ENCODE measurements around the gene SCD5. TPM values are rescaled to one million over a fixed set of nuclear protein-coding genes. Genes with fewer than 3 reads are reported as not detected.

Gene SCD5
- total RNA-seq, 1 donor from 2014 or later: 61.7 TPM

DNA sequence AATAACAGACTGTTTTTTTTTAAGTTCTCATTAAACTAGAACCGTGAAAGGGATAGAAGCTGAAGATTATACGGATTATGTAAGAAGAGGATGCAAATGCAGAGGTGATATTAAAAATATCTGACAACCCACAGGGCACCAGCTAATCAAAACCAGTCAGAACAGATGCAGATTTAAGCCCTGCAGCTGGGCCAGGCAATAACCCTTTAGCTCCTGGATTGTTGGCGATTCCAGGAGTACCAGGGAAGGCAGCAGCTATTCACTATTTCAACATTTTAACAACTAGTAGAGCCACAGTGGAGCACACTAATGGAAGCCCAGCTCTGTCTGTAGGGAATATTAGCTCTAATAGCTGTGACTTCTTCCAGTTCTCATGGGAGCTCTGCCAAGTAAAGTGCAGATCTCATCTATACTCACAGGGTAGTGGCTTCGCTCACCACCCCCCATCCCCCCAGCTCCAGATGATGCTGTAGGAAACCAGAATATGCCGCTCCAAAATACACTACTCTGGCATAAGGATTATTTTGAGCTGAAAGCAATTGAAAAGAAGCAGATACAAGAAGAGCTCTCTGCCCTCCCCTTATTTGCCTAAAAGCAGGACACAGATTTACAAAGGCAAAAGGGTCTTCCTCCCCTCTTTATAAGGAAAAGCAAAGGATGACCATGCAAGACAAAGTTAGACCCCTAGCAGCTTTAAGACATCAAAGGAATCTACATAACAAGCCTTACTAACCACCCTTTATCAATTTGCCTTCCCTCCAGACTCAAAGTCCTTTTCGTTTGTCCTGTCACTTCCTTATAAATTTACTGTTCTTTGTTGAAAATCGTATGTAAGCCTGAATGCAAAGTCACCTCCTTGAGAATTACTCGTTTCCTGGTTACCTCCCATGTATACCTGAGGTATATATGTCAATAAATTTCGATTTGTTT, 13.7 kb downstream of the SCD5 start:
- no peaks in the 10 kb centered on the region for H3K27me3 ChIP-seq (ENCODE audit: insufficient read depth, low read length)
- no peaks in the 10 kb centered on the region for H3K27me3 Mint-ChIP-seq (ENCODE audit: low read depth, unreplicated experiment)
- FAIRE-seq (no peak), DNase-seq (ENCODE audit: low read depth) (peak; percentile 53)
- no peaks in the 10 kb centered on the region for H3K9me3 ChIP-seq (ENCODE audit: insufficient read depth, low read depth, low read length)
- H3K79me2 ChIP-seq (ENCODE audit: insufficient read depth, low read length): peaks cover 52% of the 10 kb centered on the region
- peak overlapping the region; percentile 86 for H3K4me2 ChIP-seq (ENCODE audit: low read length)
- peak overlapping the region; percentile 91 for H3K27ac Mint-ChIP-seq (ENCODE audit: unreplicated experiment)
- H2AFZ ChIP-seq (ENCODE audit: low read depth, low read length): peak overlapping the region; percentile 6
- H3K9ac ChIP-seq (ENCODE audit: low read length): peak overlapping the region; percentile 73
- peak overlapping the region; percentile 40 for H3K4me3 ChIP-seq (ENCODE audit: insufficient read depth, low read depth, low read length)
- no peak for TF ChIP-seq EZH2 (IDR thresholded peaks at IDR 0.05; ENCODE audit: insufficient read depth, low read length)
- TF ChIP-seq, protein P1, sequence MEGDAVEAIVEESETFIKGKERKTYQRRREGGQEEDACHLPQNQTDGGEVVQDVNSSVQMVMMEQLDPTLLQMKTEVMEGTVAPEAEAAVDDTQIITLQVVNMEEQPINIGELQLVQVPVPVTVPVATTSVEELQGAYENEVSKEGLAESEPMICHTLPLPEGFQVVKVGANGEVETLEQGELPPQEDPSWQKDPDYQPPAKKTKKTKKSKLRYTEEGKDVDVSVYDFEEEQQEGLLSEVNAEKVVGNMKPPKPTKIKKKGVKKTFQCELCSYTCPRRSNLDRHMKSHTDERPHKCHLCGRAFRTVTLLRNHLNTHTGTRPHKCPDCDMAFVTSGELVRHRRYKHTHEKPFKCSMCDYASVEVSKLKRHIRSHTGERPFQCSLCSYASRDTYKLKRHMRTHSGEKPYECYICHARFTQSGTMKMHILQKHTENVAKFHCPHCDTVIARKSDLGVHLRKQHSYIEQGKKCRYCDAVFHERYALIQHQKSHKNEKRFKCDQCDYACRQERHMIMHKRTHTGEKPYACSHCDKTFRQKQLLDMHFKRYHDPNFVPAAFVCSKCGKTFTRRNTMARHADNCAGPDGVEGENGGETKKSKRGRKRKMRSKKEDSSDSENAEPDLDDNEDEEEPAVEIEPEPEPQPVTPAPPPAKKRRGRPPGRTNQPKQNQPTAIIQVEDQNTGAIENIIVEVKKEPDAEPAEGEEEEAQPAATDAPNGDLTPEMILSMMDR (IDR thresholded peaks at IDR 0.05; ENCODE audit: insufficient read depth, low read depth, low read length): no peak
- peaks cover 45% of the 10 kb centered on the region for H3K4me1 ChIP-seq (ENCODE audit: insufficient read depth, low read length)
- H3K36me3 Mint-ChIP-seq (ENCODE audit: low read depth, unreplicated experiment): peaks cover 10% of the 10 kb centered on the region
- H3K27ac ChIP-seq (ENCODE audit: low read depth, low read length): peak overlapping the region; percentile 81
- peaks cover 22% of the 10 kb centered on the region for H4K20me1 ChIP-seq (ENCODE audit: insufficient read depth, low read length)
- no peaks in the 10 kb centered on the region for H3K36me3 ChIP-seq (ENCODE audit: insufficient read depth, low read length)
- H3K4me3 Mint-ChIP-seq (ENCODE audit: unreplicated experiment): peak overlapping the region; percentile 75
- peaks cover 78% of the 10 kb centered on the region for H3K4me1 Mint-ChIP-seq (ENCODE audit: low read depth, unreplicated experiment)
- H3K9me3 Mint-ChIP-seq (ENCODE audit: unreplicated experiment): no peaks in the 10 kb centered on the region

DNA sequence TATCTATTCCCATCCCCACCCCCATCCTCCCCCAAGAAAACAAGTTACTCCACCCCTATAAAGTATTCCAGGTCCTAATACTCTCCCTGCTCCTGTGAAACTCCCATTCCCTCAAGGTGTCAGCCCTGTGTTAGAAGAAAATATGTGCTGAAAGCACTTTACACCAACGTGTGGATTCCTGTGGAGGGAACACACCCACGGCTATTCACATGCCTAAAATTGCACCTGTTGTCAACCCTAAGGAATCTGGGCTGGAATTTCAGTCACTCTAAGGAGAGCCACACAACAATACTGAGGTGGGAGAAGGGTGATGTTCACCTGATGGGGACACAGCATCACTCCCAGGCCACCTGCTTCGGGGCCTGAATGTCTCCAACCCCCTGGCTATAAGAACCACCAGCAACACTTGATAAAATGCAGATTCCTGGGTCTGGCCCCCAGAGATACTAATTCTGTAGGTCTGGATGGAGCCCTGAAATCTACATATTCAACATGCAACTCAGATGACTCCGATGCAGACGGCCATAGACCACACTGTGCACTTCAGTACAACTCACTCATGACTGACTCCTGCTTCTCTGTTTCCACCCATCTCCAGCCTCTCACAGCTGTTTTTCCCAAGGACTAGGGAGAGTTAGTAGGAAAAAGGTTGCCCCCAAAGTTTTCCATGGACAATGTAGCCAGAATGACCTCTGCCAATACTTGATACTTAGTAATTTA, 15.8 kb downstream of the SCD5 start:
- peak overlapping the region; percentile 49 for H3K27ac Mint-ChIP-seq (ENCODE audit: unreplicated experiment)
- H3K4me3 ChIP-seq (ENCODE audit: insufficient read depth, low read depth, low read length): no peak overlapping the region
- peaks cover 63% of the 10 kb centered on the region for H3K4me1 Mint-ChIP-seq (ENCODE audit: low read depth, unreplicated experiment)
- peaks cover 49% of the 10 kb centered on the region for H3K79me2 ChIP-seq (ENCODE audit: insufficient read depth, low read length)
- DNase-seq (ENCODE audit: low read depth) (peak; percentile 37), FAIRE-seq (no peak)
- H3K36me3 ChIP-seq (ENCODE audit: insufficient read depth, low read length): no peaks in the 10 kb centered on the region
- H3K9me3 ChIP-seq (ENCODE audit: insufficient read depth, low read depth, low read length): no peaks in the 10 kb centered on the region
- H3K4me2 ChIP-seq (ENCODE audit: low read length): no peak overlapping the region
- no peaks in the 10 kb centered on the region for H3K27me3 Mint-ChIP-seq (ENCODE audit: low read depth, unreplicated experiment)
- no peak overlapping the region for H3K27ac ChIP-seq (ENCODE audit: low read depth, low read length)
- H3K4me1 ChIP-seq (ENCODE audit: insufficient read depth, low read length): peaks cover 43% of the 10 kb centered on the region
- TF ChIP-seq, protein P1 (IDR thresholded peaks at IDR 0.05; ENCODE audit: insufficient read depth, low read depth, low read length): no peak
- no peak for TF ChIP-seq EZH2 (IDR thresholded peaks at IDR 0.05; ENCODE audit: insufficient read depth, low read length)
- H2AFZ ChIP-seq (ENCODE audit: low read depth, low read length): no peak overlapping the region
- H3K9ac ChIP-seq (ENCODE audit: low read length): no peak overlapping the region
- no peaks in the 10 kb centered on the region for H3K27me3 ChIP-seq (ENCODE audit: insufficient read depth, low read length)
- no peak overlapping the region for H3K4me3 Mint-ChIP-seq (ENCODE audit: unreplicated experiment)
- no peaks in the 10 kb centered on the region for H3K9me3 Mint-ChIP-seq (ENCODE audit: unreplicated experiment)
- H4K20me1 ChIP-seq (ENCODE audit: insufficient read depth, low read length): peaks cover 19% of the 10 kb centered on the region
- H3K36me3 Mint-ChIP-seq (ENCODE audit: low read depth, unreplicated experiment): peaks cover 10% of the 10 kb centered on the region

All from astrocyte (in vitro differentiated cells and primary cell).